Colonic mucosa (tissue), 4 donors: ENCODE measurements around the gene TOR1B. TPM values are rescaled to one million over a fixed set of nuclear protein-coding genes. Genes with fewer than 3 reads are reported as not detected.

Experiments used
- DNase-seq: peaks from one replicate; pipeline ENCODE4 v3.0.0-alpha.2; 2020
- H3K27ac ChIP-seq: fragments of 200-600 bp; one replicate; pipeline ENCODE4 v1.8.0; 2021
- H3K27me3 ChIP-seq: fragments of 200-600 bp; one replicate; pipeline ENCODE4 v1.8.0; 2021
- H3K36me3 ChIP-seq: fragments of 200-600 bp; one replicate; pipeline ENCODE4 v1.8.0; 2021
- H3K4me1 ChIP-seq: fragments of 200-600 bp; one replicate; pipeline ENCODE4 v1.8.0; 2021; ENCODE audit warnings: mild to moderate bottlenecking
- H3K4me3 ChIP-seq: fragments of 200-600 bp; one replicate; pipeline ENCODE4 v1.8.0; 2021
- H3K9ac ChIP-seq, 2 donors: one replicate each; pipeline ENCODE4 v1.7.0; 2013; ENCODE audit warnings: control low read depth in 2 of 2, low read depth in 2 of 2, low read length in 2 of 2
- H3K9me3 ChIP-seq: fragments of 200-600 bp; one replicate; pipeline ENCODE4 v1.8.0; 2021
- intact Hi-C: fragments of 100-400 bp; cut with DNase I; formaldehyde crosslinking; loops from one replicate; pipeline ENCODE4 v1.14.1; 2022
- total RNA-seq, 2 donors: library from RNA; stranded (reverse); fragmentation: NEBNext Ultra II Directional in 1 of 2; extraction: Animal tissue kit (Norgen Biotek cat#: 25700) in 1 of 2; gene quantifications; one replicate each; pipeline ENCODE4 v1.2.1, GENCODE V29; 2021
- TF ChIP-seq, protein P1 (sequence below): fragments of 200-600 bp; IDR thresholded peaks from one replicate; pipeline ENCODE4 v1.8.0; 2022; ENCODE audit warnings: antibody characterized with exemption, mild to moderate bottlenecking
- donor health status: healthy.
- donor health status: DM: no; HTN: no; CAD: no.
- donor health status: DM: no; HTN: no; CAD: no.

The TOR1B gene
- total RNA-seq, 2 donors from 2014 or later = 49.0 to 60.8 TPM

DNA sequence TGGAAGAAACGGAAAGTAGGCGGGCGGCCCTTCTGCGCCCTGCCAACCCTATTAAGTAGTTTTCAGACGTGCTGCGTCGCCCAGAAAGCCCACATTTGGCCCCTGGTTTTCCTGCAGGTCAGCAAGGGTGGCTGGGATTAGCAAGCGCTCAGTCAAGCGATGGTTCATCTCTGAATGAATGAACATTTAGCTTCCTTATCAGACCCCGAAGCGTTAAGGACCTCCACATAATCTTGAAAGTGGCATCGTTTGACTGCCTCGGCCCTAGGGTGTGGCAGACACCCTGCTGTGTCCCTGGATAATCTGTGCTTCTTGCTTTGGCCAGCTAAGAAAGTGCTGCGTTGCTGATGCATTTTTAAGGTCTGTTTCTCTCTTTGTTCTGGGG is 684 bp downstream of the TOR1B start:
- TF ChIP-seq, protein P1, sequence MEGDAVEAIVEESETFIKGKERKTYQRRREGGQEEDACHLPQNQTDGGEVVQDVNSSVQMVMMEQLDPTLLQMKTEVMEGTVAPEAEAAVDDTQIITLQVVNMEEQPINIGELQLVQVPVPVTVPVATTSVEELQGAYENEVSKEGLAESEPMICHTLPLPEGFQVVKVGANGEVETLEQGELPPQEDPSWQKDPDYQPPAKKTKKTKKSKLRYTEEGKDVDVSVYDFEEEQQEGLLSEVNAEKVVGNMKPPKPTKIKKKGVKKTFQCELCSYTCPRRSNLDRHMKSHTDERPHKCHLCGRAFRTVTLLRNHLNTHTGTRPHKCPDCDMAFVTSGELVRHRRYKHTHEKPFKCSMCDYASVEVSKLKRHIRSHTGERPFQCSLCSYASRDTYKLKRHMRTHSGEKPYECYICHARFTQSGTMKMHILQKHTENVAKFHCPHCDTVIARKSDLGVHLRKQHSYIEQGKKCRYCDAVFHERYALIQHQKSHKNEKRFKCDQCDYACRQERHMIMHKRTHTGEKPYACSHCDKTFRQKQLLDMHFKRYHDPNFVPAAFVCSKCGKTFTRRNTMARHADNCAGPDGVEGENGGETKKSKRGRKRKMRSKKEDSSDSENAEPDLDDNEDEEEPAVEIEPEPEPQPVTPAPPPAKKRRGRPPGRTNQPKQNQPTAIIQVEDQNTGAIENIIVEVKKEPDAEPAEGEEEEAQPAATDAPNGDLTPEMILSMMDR = no peak
- Histone ChIP-seq H3K4me3 (peak overlapping the region; percentile 82), H3K27me3 (no peaks in the 10 kb centered on the region), H3K9ac (peak overlapping the region; percentile 72 to 75), H3K9me3 (no peaks in the 10 kb centered on the region), H3K4me1 (peaks cover 10% of the 10 kb centered on the region), H3K27ac (peak overlapping the region; percentile 86), H3K36me3 (no peaks in the 10 kb centered on the region)
- peak; percentile 53 for DNase-seq
- intact Hi-C loops = no loop called here

DNA sequence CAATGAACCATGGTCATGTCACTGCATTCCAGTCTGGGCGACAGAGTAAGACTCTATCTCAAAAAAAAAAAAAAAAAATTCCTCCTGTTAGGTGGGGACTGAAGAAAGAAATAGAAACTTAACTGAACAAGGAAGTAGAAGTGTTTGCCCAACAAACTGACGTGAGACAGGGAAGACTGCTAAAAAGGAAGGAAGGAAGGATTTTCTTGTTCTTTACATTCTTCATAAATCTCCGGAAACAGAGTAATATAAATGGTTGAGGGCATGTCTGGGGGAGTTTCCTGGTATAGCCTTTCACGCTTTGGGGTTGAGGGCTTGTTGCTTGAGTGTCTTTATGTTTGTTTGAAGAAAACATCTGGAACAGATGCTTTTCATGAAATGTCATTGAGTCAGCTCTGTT is 3.1 kb downstream of the TOR1B start:
- no peaks in the 10 kb centered on the region for H3K9me3 ChIP-seq
- H3K27ac ChIP-seq = peak overlapping the region; percentile 54
- no peak overlapping the region for H3K4me3 ChIP-seq
- H3K9ac ChIP-seq = peak overlapping the region in 1 of 2 donors; percentile 81
- intact Hi-C loops = no loop called here
- DNase-seq = no peak
- H3K36me3 ChIP-seq = no peaks in the 10 kb centered on the region
- H3K27me3 ChIP-seq = no peaks in the 10 kb centered on the region
- TF ChIP-seq, protein P1 = no peak
- peaks cover 17% of the 10 kb centered on the region for H3K4me1 ChIP-seq

DNA sequence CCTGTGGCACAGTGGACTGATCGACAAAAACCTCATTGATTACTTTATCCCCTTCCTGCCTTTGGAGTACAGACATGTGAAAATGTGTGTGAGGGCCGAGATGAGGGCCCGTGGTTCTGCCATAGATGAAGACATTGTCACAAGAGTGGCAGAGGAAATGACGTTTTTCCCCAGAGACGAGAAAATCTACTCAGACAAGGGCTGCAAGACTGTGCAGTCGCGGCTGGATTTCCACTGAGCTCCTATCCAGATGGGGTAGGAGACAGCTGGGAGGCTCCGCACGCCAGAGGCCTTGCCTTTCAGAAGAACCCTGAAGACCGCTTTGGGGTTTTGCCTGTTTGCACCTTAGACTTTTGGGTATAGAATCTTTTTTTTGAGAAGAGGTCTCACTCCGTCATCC is 6.4 kb downstream of the TOR1B start:
- Histone ChIP-seq H3K9me3 (no peaks in the 10 kb centered on the region), H3K4me1 (peaks cover 17% of the 10 kb centered on the region), H3K36me3 (no peaks in the 10 kb centered on the region), H3K9ac (no peak overlapping the region), H3K27me3 (no peaks in the 10 kb centered on the region), H3K4me3 (no peak overlapping the region), H3K27ac (no peak overlapping the region)
- DNase-seq = no peak
- TF ChIP-seq, protein P1 = no peak
- intact Hi-C loops = no loop called here

DNA sequence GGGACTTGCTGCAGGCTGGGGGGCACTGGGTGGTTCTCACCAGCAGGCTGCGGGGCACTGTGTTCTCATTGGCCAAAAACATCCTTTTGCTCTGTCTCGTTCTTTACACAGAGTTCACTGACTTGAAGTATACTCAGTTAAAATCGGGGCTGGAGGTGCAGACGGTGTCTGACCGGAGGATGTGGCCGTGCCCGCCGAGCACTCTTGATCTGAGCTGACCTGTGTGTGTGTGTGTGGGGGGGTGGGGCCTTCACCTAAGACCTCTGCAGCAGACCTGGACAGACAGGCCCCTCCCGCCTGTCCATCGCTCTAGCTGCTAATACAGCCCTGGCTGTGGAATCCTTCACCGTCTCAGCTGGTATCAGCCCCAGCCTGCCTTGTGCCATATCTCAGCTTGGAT is 7.1 kb downstream of the TOR1B start:
- no peaks in the 10 kb centered on the region for H3K36me3 ChIP-seq

DNA sequence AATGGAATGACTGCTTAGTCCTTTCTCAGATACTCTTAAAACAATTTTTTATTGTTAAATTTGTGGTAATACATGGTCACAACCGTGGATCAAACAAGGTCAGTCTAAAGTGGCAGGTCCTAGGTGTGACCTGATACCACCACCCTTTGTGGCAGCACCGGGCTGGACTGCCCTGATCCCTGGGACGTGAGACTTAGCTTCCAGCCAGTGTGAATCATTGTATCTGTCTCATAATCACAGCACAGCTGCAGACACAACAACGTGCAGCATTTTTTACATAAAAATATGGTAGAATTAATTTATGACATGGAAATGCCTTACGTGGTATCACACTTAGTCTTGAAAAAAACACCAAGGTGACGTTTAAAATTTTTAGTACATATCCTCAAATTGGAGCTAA is 7.8 kb downstream of the TOR1B start:
- TF ChIP-seq, protein P1 = no peak
- Histone ChIP-seq H3K27me3 (no peaks in the 10 kb centered on the region), H3K4me3 (no peak overlapping the region), H3K9ac (peak overlapping the region in 1 of 2 donors; percentile 84), H3K9me3 (no peaks in the 10 kb centered on the region), H3K27ac (peak overlapping the region; percentile 79), H3K36me3 (no peaks in the 10 kb centered on the region), H3K4me1 (peaks cover 12% of the 10 kb centered on the region)
- DNase-seq = peak; percentile 40
- intact Hi-C loops = no loop called here

More for the DNA sequence above, 7.1 kb downstream of the TOR1B start:
- H3K27ac ChIP-seq = peak overlapping the region; percentile 79
- TF ChIP-seq, protein P1 = no peak
- H3K9ac ChIP-seq = no peak overlapping the region
- H3K27me3 ChIP-seq = no peaks in the 10 kb centered on the region
- no peak for DNase-seq
- intact Hi-C loops = no loop called here
- H3K4me1 ChIP-seq = peaks cover 15% of the 10 kb centered on the region
- no peaks in the 10 kb centered on the region for H3K9me3 ChIP-seq
- no peak overlapping the region for H3K4me3 ChIP-seq
